ENCODE data around the gene SLC2A5.
"Not testable (repeated sequence)": the region's sequence is repeated elsewhere in the genome, so short reads cannot be mapped to it uniquely, and the experiment has no call there.

SLC2A5 gene

DNA sequence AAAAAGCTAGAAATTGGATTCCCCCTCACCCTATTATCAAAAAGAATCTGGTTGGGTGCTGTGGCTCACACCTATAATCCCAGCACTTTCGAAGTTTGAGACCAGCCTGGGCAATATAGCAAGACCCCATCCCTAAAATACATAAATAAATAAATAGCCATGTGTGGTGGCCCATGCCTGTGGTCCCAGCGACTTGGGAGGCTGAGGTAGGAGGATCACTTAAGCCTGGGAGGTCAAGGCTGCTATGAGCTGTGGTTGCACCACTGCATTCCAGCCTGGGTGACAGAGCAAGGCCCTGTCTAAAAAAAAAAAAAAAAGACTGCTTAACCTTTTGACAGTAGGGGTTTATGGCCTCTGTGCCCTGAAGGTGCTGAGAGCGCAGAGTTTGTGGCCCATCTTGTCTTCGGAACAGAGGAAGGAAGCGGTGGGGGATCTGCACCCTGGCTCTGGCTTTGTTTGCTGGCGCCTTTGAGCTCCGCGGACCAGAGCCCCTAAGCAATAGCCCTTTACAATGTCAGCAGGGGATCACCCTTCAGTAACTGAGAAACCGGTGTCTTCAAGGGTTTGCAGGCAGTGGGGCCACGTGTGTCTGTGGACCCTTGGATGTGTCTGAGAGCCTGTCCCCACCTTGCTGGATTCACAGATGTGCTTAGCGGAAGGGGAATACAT lies 65.3 kb downstream of the SLC2A5 start:
- DNase-seq: no peak

DNA sequence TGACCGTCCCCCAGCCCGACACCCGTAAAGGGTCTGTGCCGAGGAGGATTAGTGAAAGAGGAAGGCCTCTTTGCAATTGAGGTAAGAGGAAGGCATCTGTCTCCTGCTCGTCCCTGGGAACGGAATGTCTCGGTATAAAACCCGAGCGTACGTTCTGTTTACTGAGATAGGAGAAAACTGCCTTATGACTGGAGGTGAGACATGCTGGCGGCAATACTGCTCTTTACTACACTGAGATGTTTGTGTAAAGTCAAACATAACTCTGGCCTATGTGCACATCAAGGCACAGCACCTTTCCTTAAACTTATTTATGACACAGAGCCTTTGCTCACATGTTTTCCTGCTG lies 67.2 kb downstream of the SLC2A5 start:
- not testable (repeated sequence) for DNase-seq

DNA sequence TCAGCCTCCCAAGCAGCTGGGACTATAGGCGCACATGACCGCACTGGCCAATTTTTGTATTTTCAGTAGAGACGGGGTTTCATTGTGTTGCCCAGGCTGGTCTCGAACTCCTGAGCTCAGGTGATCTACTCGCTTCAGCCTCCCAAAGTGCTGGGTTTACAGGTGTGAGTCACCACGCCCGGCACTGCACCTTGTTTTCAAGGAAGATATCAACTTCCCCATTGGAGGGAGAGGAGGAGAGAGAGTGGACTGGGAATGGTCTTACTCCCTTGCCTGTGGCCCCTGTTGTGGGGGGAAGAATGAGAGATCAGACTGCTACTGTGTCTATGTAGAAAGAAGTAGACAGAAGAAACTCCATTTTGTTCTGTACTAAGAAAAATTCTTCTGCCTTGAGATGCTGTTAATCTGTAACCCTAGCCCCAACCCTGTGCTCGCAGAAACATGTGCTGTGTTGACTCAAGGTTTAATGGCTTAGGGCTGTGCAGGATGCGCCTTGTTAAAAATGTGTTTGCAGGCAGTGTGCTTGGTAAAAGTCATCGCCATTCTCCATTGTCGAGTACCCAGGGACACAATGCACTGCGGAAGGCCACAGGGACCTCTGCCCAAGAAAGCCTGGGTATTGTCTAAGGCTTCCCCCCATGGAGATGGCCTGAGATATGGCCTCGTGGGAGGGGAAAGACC lies 67.8 kb downstream of the SLC2A5 start:
- DNase-seq: not testable (repeated sequence)

DNA sequence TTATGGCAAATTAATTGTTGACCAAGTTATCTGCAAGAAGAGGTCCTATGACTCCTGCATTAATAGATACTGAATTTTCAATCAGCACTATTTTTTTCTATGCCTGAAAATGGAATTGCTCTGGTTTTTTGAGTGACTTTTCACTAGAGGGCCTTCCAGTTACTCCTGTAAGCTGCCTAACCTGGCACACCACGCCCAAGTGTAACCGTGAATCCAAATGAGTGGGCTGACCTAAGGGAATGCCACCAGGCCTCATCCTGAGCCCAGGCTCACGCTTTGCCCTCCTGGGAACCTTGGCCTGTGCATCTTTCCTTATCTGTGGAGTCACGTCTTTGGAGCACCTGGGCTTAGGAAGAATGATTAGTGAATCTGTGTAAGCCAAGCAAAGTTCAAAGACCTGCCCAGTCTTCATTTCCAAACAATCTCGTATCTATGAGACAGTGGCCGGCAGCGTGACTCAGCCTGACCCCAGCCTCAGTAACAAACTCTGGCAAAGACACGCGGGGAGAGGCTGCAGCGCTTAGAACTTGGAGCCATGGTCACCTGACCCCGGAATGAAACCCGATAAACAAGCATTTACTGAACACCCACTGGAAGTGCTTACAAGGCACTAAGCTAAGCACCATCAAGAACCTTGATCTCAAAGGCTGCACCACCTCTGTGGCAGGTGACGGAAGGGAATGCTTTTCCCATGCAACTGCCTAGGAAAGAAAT lies 75.3 kb downstream of the SLC2A5 start:
- DNase-seq: not testable (repeated sequence)

DNA sequence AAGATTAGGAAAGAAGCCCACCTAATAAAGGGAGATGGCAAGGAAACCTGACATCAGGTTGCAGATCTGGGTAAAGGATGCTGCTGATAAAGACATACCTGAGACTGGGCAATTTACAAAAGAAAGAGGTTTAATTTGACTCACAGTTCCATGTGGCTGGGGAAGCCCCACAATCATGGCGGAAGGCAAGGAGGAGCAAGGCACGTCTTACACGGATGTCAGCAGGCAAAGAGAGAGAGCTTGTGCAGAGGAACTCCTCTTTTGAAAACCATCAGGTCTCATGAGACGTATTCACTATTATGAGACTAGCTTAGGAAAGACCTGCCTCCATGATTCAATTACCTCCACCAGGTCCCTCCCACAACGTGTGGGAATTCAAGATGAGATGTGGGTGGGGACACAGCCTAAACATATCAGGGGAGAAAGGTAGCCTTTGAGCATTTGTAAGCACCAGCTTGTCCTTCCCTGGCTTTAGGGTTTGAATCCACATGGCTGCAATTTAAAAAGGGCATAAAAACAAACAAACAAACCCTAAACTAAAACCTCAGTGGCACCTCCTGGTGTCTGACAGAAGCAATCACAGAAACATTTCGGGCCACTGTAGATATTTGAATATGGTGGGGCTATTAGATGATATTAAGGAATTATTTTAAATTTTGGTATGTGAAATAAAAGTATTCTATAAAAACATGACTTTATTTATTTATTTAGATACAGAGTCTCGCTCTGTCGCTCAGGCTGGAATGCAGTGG lies 76.3 kb downstream of the SLC2A5 start:
- no peak for DNase-seq

DNA sequence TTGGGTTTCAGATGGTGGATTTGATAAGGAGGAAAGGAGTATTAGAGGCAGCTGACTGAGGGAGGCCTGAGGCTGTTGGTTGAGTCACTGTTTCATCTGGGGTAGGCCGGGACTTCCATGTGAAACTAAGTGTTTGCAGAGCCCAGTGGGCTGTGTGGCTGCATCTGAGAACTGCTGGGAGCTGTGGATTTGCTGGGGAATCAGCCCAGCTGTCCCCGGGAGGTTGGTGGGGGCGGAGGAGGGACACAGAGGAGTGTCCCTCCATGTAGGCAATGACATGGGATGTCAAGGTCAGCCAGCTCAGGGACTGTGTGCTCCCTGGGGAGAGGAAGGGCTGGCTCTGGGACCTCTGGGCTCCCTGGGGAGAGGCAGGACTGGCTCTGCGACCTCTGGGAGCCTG lies 79.6 kb downstream of the SLC2A5 start:
- no peak for DNase-seq

DNA sequence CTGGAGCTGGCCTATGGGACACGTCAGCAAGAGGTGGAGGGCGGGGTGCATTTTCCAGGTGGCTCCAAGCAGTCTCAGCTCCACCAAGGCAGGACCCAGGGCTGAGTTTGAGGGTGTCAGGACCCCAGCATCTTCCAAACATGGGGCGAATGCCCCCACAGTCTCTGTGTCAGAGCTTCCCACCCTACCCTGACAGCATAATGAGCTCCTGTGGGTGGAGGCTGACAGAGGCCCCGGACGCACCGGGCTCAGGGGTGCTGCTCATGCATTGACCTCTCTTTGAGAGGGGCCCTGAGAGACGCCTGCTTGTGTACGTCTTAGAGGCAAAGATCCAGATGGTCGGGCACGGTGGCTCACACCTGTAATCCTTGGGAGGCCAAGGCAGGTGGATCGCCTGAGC lies 80.4 kb downstream of the SLC2A5 start:
- no peak for DNase-seq

DNA sequence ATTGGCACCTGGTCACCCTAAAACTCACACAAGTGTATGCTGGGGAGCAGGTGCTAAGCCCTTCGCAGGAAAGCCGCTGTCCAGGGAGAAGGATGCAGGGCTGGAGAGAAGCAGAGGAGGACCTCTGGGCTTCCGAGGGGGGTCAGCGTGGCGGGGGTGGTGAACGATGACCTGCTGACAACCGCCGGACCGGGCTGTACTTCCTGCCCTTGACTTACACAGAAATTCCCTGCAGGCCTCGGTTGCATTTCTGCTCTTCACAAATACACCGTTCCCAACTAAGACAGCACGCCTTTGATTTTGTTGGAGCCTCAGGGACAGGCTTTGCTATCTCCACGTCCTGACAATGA lies 80.8 kb downstream of the SLC2A5 start:
- no peak for DNase-seq

DNA sequence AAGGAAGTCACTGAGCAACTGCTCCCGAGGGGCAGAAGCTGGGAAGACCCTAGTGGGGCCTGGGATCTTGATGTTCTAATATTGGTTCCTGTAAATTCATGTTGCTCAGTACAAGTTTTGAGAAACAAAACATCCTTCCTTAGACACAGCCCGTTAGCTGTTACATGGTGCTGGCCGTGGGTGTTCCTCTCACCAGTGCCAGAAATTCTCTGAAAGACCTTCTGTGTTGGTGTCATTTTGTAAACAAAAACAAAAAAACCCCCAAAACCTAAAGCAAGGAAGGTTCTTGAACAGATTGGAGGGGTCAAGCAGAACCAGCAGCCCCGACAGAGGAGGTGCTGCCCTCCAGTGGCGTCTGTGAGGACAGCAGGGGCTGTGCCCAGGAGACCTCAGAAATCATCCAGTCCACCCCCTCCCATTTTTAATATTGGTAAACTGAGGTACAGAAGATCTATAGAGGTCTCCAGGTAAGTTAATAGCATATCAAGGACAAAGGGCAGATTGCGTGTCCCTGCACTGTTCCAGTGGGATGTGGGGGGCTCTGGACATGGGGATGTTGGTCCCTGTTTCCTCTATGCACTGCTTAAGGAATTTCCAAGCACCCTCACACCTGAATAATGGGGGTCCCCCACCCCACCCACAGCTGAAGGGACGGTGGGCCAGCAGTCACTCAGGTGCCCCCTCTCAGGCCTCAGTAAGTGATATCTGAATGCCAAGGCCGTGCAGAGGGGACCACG lies 81.4 kb downstream of the SLC2A5 start:
- DNase-seq: peak; percentile 36

DNA sequence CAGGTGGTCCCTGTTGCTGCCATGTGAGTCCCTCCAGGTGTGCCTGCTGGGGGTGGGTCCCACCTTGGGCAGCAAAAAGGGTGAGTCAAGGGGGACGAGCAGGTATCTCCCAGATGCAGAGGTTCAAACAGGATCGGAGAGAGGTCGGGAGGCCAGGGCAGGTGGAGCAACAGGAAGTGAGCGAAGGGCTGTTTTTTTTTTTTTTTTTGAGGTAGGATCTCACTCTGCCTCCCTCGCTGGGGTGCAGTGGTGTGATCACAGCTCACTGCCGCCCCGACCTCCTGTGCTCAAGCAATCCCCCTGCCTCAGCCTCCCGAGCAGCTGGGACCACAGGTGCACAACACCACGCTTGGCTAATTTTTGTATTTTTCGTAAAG lies 82.6 kb downstream of the SLC2A5 start:
- DNase-seq: no peak

DNA sequence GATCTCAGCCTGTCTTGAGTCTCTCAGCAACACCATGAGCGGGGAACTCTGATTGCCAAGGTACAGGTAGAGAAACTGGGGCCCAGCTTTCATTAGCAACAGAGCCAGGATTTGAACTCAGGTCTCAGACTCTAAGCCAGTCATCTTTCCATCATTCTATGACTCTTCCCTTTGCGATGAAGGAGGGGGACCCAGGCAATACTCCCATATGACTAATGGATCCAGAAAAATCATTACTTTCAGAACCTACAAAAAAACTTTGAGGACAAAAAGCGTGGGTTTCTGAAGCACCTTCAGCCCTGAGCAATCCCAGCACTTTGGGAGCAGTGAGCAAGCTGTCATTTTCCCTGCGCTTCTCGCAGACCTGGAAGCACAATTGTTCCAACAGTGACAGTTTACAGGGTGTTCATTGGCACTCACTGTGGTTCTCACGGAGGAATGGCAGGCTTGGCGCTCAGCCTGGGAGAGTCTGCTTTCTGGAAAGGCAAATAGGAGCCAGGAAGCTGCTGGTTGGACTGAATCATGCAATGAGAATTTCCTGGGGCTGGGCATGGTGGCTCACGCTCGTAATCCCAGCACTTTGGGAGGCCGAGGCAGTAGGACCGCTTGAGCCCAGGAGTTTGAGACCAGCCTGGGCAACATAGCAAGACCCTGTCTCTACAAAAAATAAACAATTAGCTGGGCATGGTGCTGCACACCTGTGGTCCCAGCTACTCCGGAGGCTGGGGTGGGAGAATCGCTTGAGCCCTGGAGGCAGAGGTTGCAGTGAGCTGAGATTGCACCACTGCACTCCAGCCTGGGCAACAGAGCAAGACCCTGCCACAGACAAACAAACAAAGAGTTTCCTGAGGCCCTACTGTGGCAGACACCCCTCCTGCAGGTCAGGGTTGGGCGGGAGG lies 83.3 kb downstream of the SLC2A5 start:
- DNase-seq: peak; percentile 94
